Fibroblast of lung (primary cell): ENCODE results near the gene FITM2. TPM values are rescaled to one million over a fixed set of nuclear protein-coding genes. Genes with fewer than 3 reads are reported as not detected.

ENCODE experiments used
- DNase-seq, 2 donors: peaks; one replicate each; pipeline versions ENCODE4 v3.0.0 to v3.0.0-alpha.2; 2010; ENCODE audit warnings: low read depth in 2 of 2
- H2AFZ ChIP-seq: 2 replicates; pipeline ENCODE4 v1.5.1; 2012; ENCODE audit warnings: low read length, control low read depth, inconsistent platforms
- H3K27ac ChIP-seq: 2 replicates; pipeline ENCODE4 v1.5.1; 2011; ENCODE audit warnings: low read length, control low read depth; ENCODE audit not compliant: insufficient read depth
- H3K27me3 ChIP-seq: 2 replicates; pipeline ENCODE4 v1.5.1; 2011; ENCODE audit warnings: mild to moderate bottlenecking, low read length; ENCODE audit not compliant: control insufficient read depth, insufficient read depth
- H3K36me3 ChIP-seq: 2 replicates; pipeline ENCODE4 v1.5.1; 2011; ENCODE audit warnings: low read length; ENCODE audit not compliant: control insufficient read depth, insufficient read depth
- H3K4me1 ChIP-seq: 2 replicates; pipeline ENCODE4 v1.5.1; 2011; ENCODE audit warnings: low read length; ENCODE audit not compliant: control insufficient read depth, insufficient read depth; ENCODE audit errors: extremely low read depth
- H3K4me2 ChIP-seq: 2 replicates; pipeline ENCODE4 v1.5.1; 2011; ENCODE audit warnings: low read length, control low read depth; ENCODE audit not compliant: insufficient read depth; ENCODE audit errors: extremely low read depth
- H3K4me3 ChIP-seq, 4 experiments: fragments of 200-600 bp in 1 of 4; sonication (generic) in 1 of 4; replicated peaks in 1 of 4; 2 replicates each; pipeline ENCODE4 v1.5.1; 2011 to 2016; ENCODE audit warnings: low read length in 4 of 4, low read depth in 3 of 4, mild to moderate bottlenecking in 3 of 4, control low read depth in 2 of 4, inconsistent platforms in 1 of 4, mixed read lengths in 1 of 4; ENCODE audit not compliant: insufficient read depth in 1 of 4; ENCODE audit errors: control extremely low read depth in 1 of 4
- H3K79me2 ChIP-seq: 2 replicates; pipeline ENCODE4 v1.5.1; 2012; ENCODE audit warnings: mild to moderate bottlenecking, low read length, inconsistent platforms; ENCODE audit not compliant: control insufficient read depth, insufficient read depth
- H3K9ac ChIP-seq: 2 replicates; pipeline ENCODE4 v1.5.1; 2011; ENCODE audit warnings: mild to moderate bottlenecking, low read length, control low read depth; ENCODE audit not compliant: insufficient read depth
- H3K9me3 ChIP-seq: 2 replicates; pipeline ENCODE4 v1.5.1; 2012; ENCODE audit warnings: low read depth, low read length; ENCODE audit not compliant: control insufficient read depth, insufficient read depth
- H4K20me1 ChIP-seq: 2 replicates; pipeline ENCODE4 v1.5.1; 2011; ENCODE audit warnings: low read length; ENCODE audit not compliant: control insufficient read depth, insufficient read depth; ENCODE audit errors: extremely low read depth
- EZH2 ChIP-seq: IDR thresholded peaks from 2 replicates; pipeline ENCODE4 v1.5.1; 2012; ENCODE audit warnings: low read length, control low read depth, mild to moderate bottlenecking; ENCODE audit errors: missing control alignments
- polyA plus RNA-seq, 2 donors: library from polyadenylated mRNA; depleted of rRNA in 1 of 2; stranded (reverse) in 1 of 2; unstranded in 1 of 2; fragments of >200 nt; gene quantifications; 2 replicates each; pipeline ENCODE4 v1.2.1, GENCODE V29; 2011 to 2012; ENCODE audit warnings: missing spikeins in 1 of 2
- total RNA-seq: library from RNA; depleted of rRNA; stranded (reverse); fragments of >200 nt; gene quantifications from 2 replicates; pipeline ENCODE4 v1.2.1, GENCODE V29; 2014
- TF ChIP-seq, protein P1 (sequence below), 2 donors: IDR thresholded peaks in 1 of 2; conservative IDR thresholded peaks in 1 of 2; 1 replicate in 1 of 2; 2 replicates in 1 of 2; pipeline ENCODE4 v1.5.1; 2011 to 2012; ENCODE audit warnings: low read length in 2 of 2, control low read depth in 1 of 2, inconsistent platforms in 1 of 2, low read depth in 1 of 2, mild to moderate bottlenecking in 1 of 2

Gene FITM2
- total and polyA plus RNA-seq, 2 donors (not counting 1 experiment from before 2014, with no cell fraction given): 8.6 to 9.7 TPM

DNA sequence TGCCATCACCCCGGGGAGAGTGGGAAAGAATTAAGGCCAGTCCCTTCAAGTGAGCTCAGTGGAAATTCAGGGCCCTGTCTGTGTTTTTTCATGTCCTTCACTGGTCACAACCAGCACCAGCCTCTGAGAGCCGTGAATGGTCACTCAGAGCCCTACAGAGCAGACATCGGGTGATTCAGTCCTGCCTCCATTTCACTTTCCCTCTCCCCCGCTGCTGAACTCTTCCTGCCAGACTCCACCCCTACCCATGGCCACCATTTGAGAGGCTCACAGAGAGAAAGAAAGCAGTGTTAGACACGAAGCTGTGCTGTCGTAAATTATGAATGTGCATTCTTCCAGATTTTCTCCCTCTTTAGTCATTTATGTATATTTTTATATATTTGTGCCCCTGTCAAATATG lies 31.2 kb upstream of the FITM2 start:
- H3K36me3 ChIP-seq: no peaks in the 10 kb centered on the region
- H3K27ac ChIP-seq: no peak overlapping the region
- H3K9me3 ChIP-seq: no peaks in the 10 kb centered on the region
- no peaks in the 10 kb centered on the region for H3K4me1 ChIP-seq
- no peak overlapping the region for H2AFZ ChIP-seq
- no peak overlapping the region for H3K9ac ChIP-seq
- no peak for TF ChIP-seq EZH2
- TF ChIP-seq, protein P1, sequence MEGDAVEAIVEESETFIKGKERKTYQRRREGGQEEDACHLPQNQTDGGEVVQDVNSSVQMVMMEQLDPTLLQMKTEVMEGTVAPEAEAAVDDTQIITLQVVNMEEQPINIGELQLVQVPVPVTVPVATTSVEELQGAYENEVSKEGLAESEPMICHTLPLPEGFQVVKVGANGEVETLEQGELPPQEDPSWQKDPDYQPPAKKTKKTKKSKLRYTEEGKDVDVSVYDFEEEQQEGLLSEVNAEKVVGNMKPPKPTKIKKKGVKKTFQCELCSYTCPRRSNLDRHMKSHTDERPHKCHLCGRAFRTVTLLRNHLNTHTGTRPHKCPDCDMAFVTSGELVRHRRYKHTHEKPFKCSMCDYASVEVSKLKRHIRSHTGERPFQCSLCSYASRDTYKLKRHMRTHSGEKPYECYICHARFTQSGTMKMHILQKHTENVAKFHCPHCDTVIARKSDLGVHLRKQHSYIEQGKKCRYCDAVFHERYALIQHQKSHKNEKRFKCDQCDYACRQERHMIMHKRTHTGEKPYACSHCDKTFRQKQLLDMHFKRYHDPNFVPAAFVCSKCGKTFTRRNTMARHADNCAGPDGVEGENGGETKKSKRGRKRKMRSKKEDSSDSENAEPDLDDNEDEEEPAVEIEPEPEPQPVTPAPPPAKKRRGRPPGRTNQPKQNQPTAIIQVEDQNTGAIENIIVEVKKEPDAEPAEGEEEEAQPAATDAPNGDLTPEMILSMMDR (conservative IDR thresholded peaks at IDR 0.05 in 1 of 2, IDR thresholded peaks at IDR 0.05 in 1 of 2; ENCODE audit: low read depth in 1 of 2, low read length in 2 of 2): no peak
- DNase-seq: peak in 1 of 2 donors; percentile 11
- H3K4me2 ChIP-seq: no peak overlapping the region
- H4K20me1 ChIP-seq: no peaks in the 10 kb centered on the region
- no peaks in the 10 kb centered on the region for H3K27me3 ChIP-seq
- H3K4me3 ChIP-seq: no peak overlapping the region
- no peaks in the 10 kb centered on the region for H3K79me2 ChIP-seq

GRCh38 chr20:44336725-44337380 lies 25.9 kb upstream of the FITM2 start, which contains the start of gene R3HDML:
Gene R3HDML (plus strand): TSS chr20:44337043. CDS start chr20:44337158, 115 bp downstream.
- no peak for TF ChIP-seq EZH2
- TF ChIP-seq, protein P1 (conservative IDR thresholded peaks at IDR 0.05 in 1 of 2, IDR thresholded peaks at IDR 0.05 in 1 of 2; ENCODE audit: low read depth in 1 of 2, low read length in 2 of 2): no peak
- no peak for DNase-seq
- Histone ChIP-seq H3K27me3 (peaks cover 3% of the 10 kb centered on the region), H3K27ac (no peak within 1 kb of the TSS), H3K9me3 (no peaks in the 10 kb centered on the region), H3K4me3 (no peak within 1 kb of the TSS), H3K4me2 (no peak within 1 kb of the TSS), H3K4me1 (no peaks in the 10 kb centered on the region), H3K79me2 (no peaks in the 10 kb centered on the region), H3K9ac (no peak within 1 kb of the TSS), H2AFZ (no peak within 1 kb of the TSS), H4K20me1 (no peaks in the 10 kb centered on the region), H3K36me3 (no peaks in the 10 kb centered on the region)

- Histone ChIP-seq H3K36me3 (no peaks in the 10 kb centered on the region), H3K9ac (no peak overlapping the region), H3K4me3 (no peak overlapping the region), H3K27me3 (peaks cover 3% of the 10 kb centered on the region), H3K79me2 (no peaks in the 10 kb centered on the region), H3K27ac (no peak overlapping the region), H2AFZ (no peak overlapping the region), H3K9me3 (no peaks in the 10 kb centered on the region), H3K4me2 (no peak overlapping the region), H3K4me1 (no peaks in the 10 kb centered on the region), H4K20me1 (no peaks in the 10 kb centered on the region)
- DNase-seq: no peak
- TF ChIP-seq, protein P1 (conservative IDR thresholded peaks at IDR 0.05 in 1 of 2, IDR thresholded peaks at IDR 0.05 in 1 of 2; ENCODE audit: low read depth in 1 of 2, low read length in 2 of 2): no peak
- TF ChIP-seq EZH2: no peak
Measured at GRCh38 chr20:44336086-44336485, 25.1 kb upstream of the FITM2 start.
